ENCODE measurements around the gene UGT1A3. TPM values are rescaled to one million over a fixed set of nuclear protein-coding genes. Genes with fewer than 3 reads are reported as not detected.
A peak's percentile ranks its signal among the peaks of the same experiment; 100 is the strongest.

The UGT1A3 gene
- total and polyA plus RNA-seq, 7 experiments from 2014 or later, result not detected

DNA sequence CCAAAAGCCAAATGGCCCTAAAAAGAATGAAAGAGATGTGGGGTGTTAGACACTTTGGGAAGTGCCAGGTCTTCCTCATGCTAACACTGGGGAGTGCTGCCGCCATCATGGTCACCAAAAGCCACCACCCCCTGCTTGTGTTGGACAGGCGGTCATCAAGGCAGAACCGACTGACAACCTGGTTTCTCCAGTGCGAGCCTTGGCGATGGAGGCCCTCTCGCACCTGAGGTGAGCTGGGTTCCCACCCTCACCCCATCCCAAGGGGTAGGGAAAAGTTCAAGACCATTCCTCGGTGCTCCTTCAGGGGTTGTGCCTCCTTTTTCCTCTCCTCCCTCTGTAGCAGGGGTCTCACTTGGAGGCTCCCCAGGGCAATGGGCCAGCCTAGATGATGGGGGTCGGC, 82.9 kb downstream of the UGT1A3 start:
- Mint-ChIP-seq H3K36me3 (no peaks in the 10 kb centered on the region), H3K4me1 (no peaks in the 10 kb centered on the region), H3K9me3 (peaks cover 0 to 1% (median 0%) of the 10 kb centered on the region in 11 donors), H3K27ac (no peak overlapping the region), H3K27me3 (peaks cover 4 to 26% (median 10%) of the 10 kb centered on the region in 5 donors), H3K4me3 (no peak overlapping the region)
- ChIA-PET CTCF (no interaction called here), POLR2A (no interaction called here)
- Histone ChIP-seq H3K4me3 (ENCODE audit: low read length) (no peak overlapping the region), H3K36me3 (ENCODE audit: control insufficient read depth in 2 of 3, insufficient read depth in 3 of 3, low read length in 3 of 3) (no peaks in the 10 kb centered on the region), H3K9me3 (ENCODE audit: control insufficient read depth in 2 of 3, low read length in 3 of 3) (no peaks in the 10 kb centered on the region), H3K27me3 (ENCODE audit: control insufficient read depth in 2 of 2, insufficient read depth in 2 of 2, low read length in 2 of 2) (no peaks in the 10 kb centered on the region), H3K4me1 (ENCODE audit: control insufficient read depth in 2 of 2, insufficient read depth in 2 of 2, low read length in 2 of 2) (no peaks in the 10 kb centered on the region), H3K27ac (ENCODE audit: low read depth, low read length) (no peak overlapping the region)
- no peak for ATAC-seq
- intact Hi-C loops (cut with micrococcal nuclease), result no loop called here
- DNase-seq, result peak in 2 of 9 donors; percentile 3 to 13

GRCh38 chr2:233813236-233814055, 84.6 kb downstream of the UGT1A3 start:
- Mint-ChIP-seq H3K9me3 (peaks cover 0 to 1% (median 0%) of the 10 kb centered on the region in 11 donors), H3K4me3 (no peak overlapping the region), H3K27ac (no peak overlapping the region), H3K4me1 (no peaks in the 10 kb centered on the region), H3K27me3 (peaks cover 9 to 30% (median 10%) of the 10 kb centered on the region in 5 donors), H3K36me3 (no peaks in the 10 kb centered on the region)
- DNase-seq, result no peak
- H3K9me3 ChIP-seq (ENCODE audit: control insufficient read depth in 2 of 3, low read length in 3 of 3), result no peaks in the 10 kb centered on the region
- no peak overlapping the region for H3K27ac ChIP-seq (ENCODE audit: low read depth, low read length)
- no peak for ATAC-seq
- CTCF ChIA-PET, result no interaction called here
- no peaks in the 10 kb centered on the region for H3K36me3 ChIP-seq (ENCODE audit: control insufficient read depth in 2 of 3, insufficient read depth in 3 of 3, low read length in 3 of 3)
- no peak overlapping the region for H3K4me3 ChIP-seq (ENCODE audit: low read length)
- POLR2A ChIA-PET, result no interaction called here
- H3K4me1 ChIP-seq (ENCODE audit: control insufficient read depth in 2 of 2, insufficient read depth in 2 of 2, low read length in 2 of 2), result no peaks in the 10 kb centered on the region
- no peaks in the 10 kb centered on the region for H3K27me3 ChIP-seq (ENCODE audit: control insufficient read depth in 2 of 2, insufficient read depth in 2 of 2, low read length in 2 of 2)
- intact Hi-C loops (cut with micrococcal nuclease), result no loop called here

GRCh38 chr2:233814056-233814835, 85.4 kb downstream of the UGT1A3 start:
- Histone ChIP-seq H3K9me3 (ENCODE audit: control insufficient read depth in 2 of 3, low read length in 3 of 3) (no peaks in the 10 kb centered on the region), H3K4me1 (ENCODE audit: control insufficient read depth in 2 of 2, insufficient read depth in 2 of 2, low read length in 2 of 2) (no peaks in the 10 kb centered on the region), H3K27ac (ENCODE audit: low read depth, low read length) (no peak overlapping the region), H3K4me3 (ENCODE audit: low read length) (no peak overlapping the region), H3K36me3 (ENCODE audit: control insufficient read depth in 2 of 3, insufficient read depth in 3 of 3, low read length in 3 of 3) (no peaks in the 10 kb centered on the region), H3K27me3 (ENCODE audit: control insufficient read depth in 2 of 2, insufficient read depth in 2 of 2, low read length in 2 of 2) (no peaks in the 10 kb centered on the region)
- peaks cover 0 to 1% (median 0%) of the 10 kb centered on the region in 11 donors for H3K9me3 Mint-ChIP-seq
- CTCF ChIA-PET, result no interaction called here
- ATAC-seq (no peak), DNase-seq (no peak)
- H3K27ac Mint-ChIP-seq, result no peak overlapping the region
- no peak overlapping the region for H3K4me3 Mint-ChIP-seq
- POLR2A ChIA-PET, result no interaction called here
- peaks cover 7 to 34% (median 10%) of the 10 kb centered on the region in 5 donors for H3K27me3 Mint-ChIP-seq
- H3K4me1 Mint-ChIP-seq, result no peaks in the 10 kb centered on the region
- H3K36me3 Mint-ChIP-seq, result no peaks in the 10 kb centered on the region
- intact Hi-C loops (cut with micrococcal nuclease), result no loop called here

GRCh38 chr2:233815861-233816260, 87.0 kb downstream of the UGT1A3 start:
- ChIA-PET CTCF (no interaction called here), POLR2A (no interaction called here)
- Mint-ChIP-seq H3K27ac (no peak overlapping the region), H3K36me3 (no peaks in the 10 kb centered on the region), H3K4me3 (no peak overlapping the region), H3K27me3 (peaks cover 4 to 23% (median 5%) of the 10 kb centered on the region in 5 donors), H3K4me1 (no peaks in the 10 kb centered on the region), H3K9me3 (peaks cover 0 to 1% (median 0%) of the 10 kb centered on the region in 11 donors)
- intact Hi-C loops (cut with micrococcal nuclease), result no loop called here
- no peaks in the 10 kb centered on the region for H3K27me3 ChIP-seq (ENCODE audit: control insufficient read depth in 2 of 2, insufficient read depth in 2 of 2, low read length in 2 of 2)
- no peak overlapping the region for H3K4me3 ChIP-seq (ENCODE audit: low read length)
- H3K36me3 ChIP-seq (ENCODE audit: control insufficient read depth in 2 of 3, insufficient read depth in 3 of 3, low read length in 3 of 3), result no peaks in the 10 kb centered on the region
- H3K27ac ChIP-seq (ENCODE audit: low read depth, low read length), result no peak overlapping the region
- DNase-seq, result no peak
- no peaks in the 10 kb centered on the region for H3K4me1 ChIP-seq (ENCODE audit: control insufficient read depth in 2 of 2, insufficient read depth in 2 of 2, low read length in 2 of 2)
- H3K9me3 ChIP-seq (ENCODE audit: control insufficient read depth in 2 of 3, low read length in 3 of 3), result no peaks in the 10 kb centered on the region
- no peak for ATAC-seq

DNA sequence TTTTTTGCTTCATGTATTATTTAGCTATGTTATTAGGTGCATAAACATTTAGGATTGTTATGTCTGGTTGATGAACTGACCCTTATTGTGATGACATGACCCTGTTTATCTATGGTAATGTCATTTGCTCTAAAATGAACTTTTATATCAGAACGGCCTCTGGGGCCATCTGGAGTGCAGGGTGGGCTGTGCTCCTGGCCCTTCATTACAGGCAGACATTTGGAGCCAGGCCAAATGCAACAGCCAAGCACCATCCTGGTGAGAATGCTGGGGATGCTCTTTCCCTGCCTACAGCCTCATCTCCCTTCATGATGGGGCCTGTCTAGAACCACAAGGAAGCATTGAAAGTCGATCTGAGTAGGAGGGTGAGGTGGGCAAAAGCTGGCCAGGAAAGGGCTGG, 87.5 kb downstream of the UGT1A3 start:
- CTCF ChIA-PET, result no interaction called here
- POLR2A ChIA-PET, result no interaction called here

GRCh38 chr2:233816771-233817170, 87.9 kb downstream of the UGT1A3 start:
- H3K9me3 Mint-ChIP-seq, result peaks cover 0 to 1% (median 0%) of the 10 kb centered on the region in 11 donors
- ChIA-PET CTCF (no interaction called here), POLR2A (no interaction called here)
- Histone ChIP-seq H3K36me3 (ENCODE audit: control insufficient read depth in 2 of 3, insufficient read depth in 3 of 3, low read length in 3 of 3) (no peaks in the 10 kb centered on the region), H3K27ac (ENCODE audit: low read depth, low read length) (no peak overlapping the region), H3K9me3 (ENCODE audit: control insufficient read depth in 2 of 3, low read length in 3 of 3) (no peaks in the 10 kb centered on the region), H3K27me3 (ENCODE audit: control insufficient read depth in 2 of 2, insufficient read depth in 2 of 2, low read length in 2 of 2) (no peaks in the 10 kb centered on the region), H3K4me1 (ENCODE audit: control insufficient read depth in 2 of 2, insufficient read depth in 2 of 2, low read length in 2 of 2) (no peaks in the 10 kb centered on the region), H3K4me3 (ENCODE audit: low read length) (no peak overlapping the region)
- H3K36me3 Mint-ChIP-seq, result no peaks in the 10 kb centered on the region
- intact Hi-C loops (cut with micrococcal nuclease), result no loop called here
- ATAC-seq (no peak), DNase-seq (no peak)
- H3K27me3 Mint-ChIP-seq, result peaks cover 0 to 23% (median 5%) of the 10 kb centered on the region in 5 donors
- H3K27ac Mint-ChIP-seq, result no peak overlapping the region
- H3K4me1 Mint-ChIP-seq, result no peaks in the 10 kb centered on the region
- no peak overlapping the region for H3K4me3 Mint-ChIP-seq

More for the DNA sequence above, 87.5 kb downstream of the UGT1A3 start:
- no peaks in the 10 kb centered on the region for H3K27me3 ChIP-seq (ENCODE audit: control insufficient read depth in 2 of 2, insufficient read depth in 2 of 2, low read length in 2 of 2)
- Mint-ChIP-seq H3K36me3 (no peaks in the 10 kb centered on the region), H3K27me3 (peaks cover under 1 to 23% (median 5%) of the 10 kb centered on the region in 5 donors), H3K27ac (no peak overlapping the region), H3K4me1 (no peaks in the 10 kb centered on the region), H3K9me3 (peaks cover 0 to 1% (median 0%) of the 10 kb centered on the region in 11 donors), H3K4me3 (no peak overlapping the region)
- ATAC-seq (no peak), DNase-seq (no peak)
- no peaks in the 10 kb centered on the region for H3K36me3 ChIP-seq (ENCODE audit: control insufficient read depth in 2 of 3, insufficient read depth in 3 of 3, low read length in 3 of 3)
- H3K4me3 ChIP-seq (ENCODE audit: low read length), result no peak overlapping the region
- H3K27ac ChIP-seq (ENCODE audit: low read depth, low read length), result no peak overlapping the region
- intact Hi-C loops (cut with micrococcal nuclease), result no loop called here
- H3K9me3 ChIP-seq (ENCODE audit: control insufficient read depth in 2 of 3, low read length in 3 of 3), result no peaks in the 10 kb centered on the region
- H3K4me1 ChIP-seq (ENCODE audit: control insufficient read depth in 2 of 2, insufficient read depth in 2 of 2, low read length in 2 of 2), result no peaks in the 10 kb centered on the region

Data from naive thymus-derived CD4-positive, alpha-beta T cell (primary cell).